GM21528 (cell line): ENCODE results near the gene HTRA3.

Experiments
- ATAC-seq: cut with Tn5 transposase; IDR thresholded peaks from one replicate; pipeline ENCODE4 v1.9.1; 2021; ENCODE audit warnings: mild to moderate bottlenecking, moderate library complexity; ENCODE audit not compliant: unreplicated experiment, low FRiP score

Gene HTRA3

GRCh38 chr4:8306511-8307021, 37.0 kb downstream of the HTRA3 start:
- no peak for ATAC-seq

- no peak for ATAC-seq
Measured at GRCh38 chr4:8307121-8307520, 37.6 kb downstream of the HTRA3 start.

GRCh38 chr4:8307714-8308113, 38.2 kb downstream of the HTRA3 start:
- ATAC-seq: no peak

- ATAC-seq: no peak
Measured at GRCh38 chr4:8308144-8308543, 38.6 kb downstream of the HTRA3 start.

- ATAC-seq: no peak
Measured at GRCh38 chr4:8308856-8309771, 39.6 kb downstream of the HTRA3 start.

- no peak for ATAC-seq
Measured at GRCh38 chr4:8310306-8310705, 40.8 kb downstream of the HTRA3 start.

GRCh38 chr4:8311101-8312068, 41.8 kb downstream of the HTRA3 start:
- no peak for ATAC-seq

GRCh38 chr4:8312069-8312445, 42.5 kb downstream of the HTRA3 start:
- ATAC-seq: no peak

GRCh38 chr4:8312976-8313375, 43.4 kb downstream of the HTRA3 start:
- ATAC-seq: no peak

- no peak for ATAC-seq
Measured at GRCh38 chr4:8314691-8315255, 45.2 kb downstream of the HTRA3 start.

- ATAC-seq: no peak
Measured at GRCh38 chr4:8315435-8316250, 46.1 kb downstream of the HTRA3 start.

- no peak for ATAC-seq
Measured at GRCh38 chr4:8316251-8316771, 46.8 kb downstream of the HTRA3 start.

- ATAC-seq: no peak
Measured at GRCh38 chr4:8316911-8317351, 47.4 kb downstream of the HTRA3 start.

GRCh38 chr4:8317474-8317873, 47.9 kb downstream of the HTRA3 start:
- no peak for ATAC-seq

GRCh38 chr4:8318509-8318908, 49.0 kb downstream of the HTRA3 start:
- no peak for ATAC-seq

GRCh38 chr4:8319061-8319460, 49.5 kb downstream of the HTRA3 start:
- ATAC-seq: no peak

- ATAC-seq: no peak
Measured at GRCh38 chr4:8319731-8320385, 50.3 kb downstream of the HTRA3 start.

- no peak for ATAC-seq
Measured at GRCh38 chr4:8320386-8320750, 50.8 kb downstream of the HTRA3 start.

GRCh38 chr4:8321220-8321619, 51.7 kb downstream of the HTRA3 start:
- ATAC-seq: no peak
